GM23338 (cell line): ENCODE results near the gene AP5Z1. TPM values are rescaled to one million over a fixed set of nuclear protein-coding genes. Genes with fewer than 3 reads are reported as not detected.

Source experiments
- ATAC-seq: fragments of 200-7000 bp; cut with Tn5 transposase; 3 replicates; pipeline ENCODE4 v1.9.1; 2020
- DNase-seq: peaks from one replicate; pipeline ENCODE4 v3.0.0-alpha.2; 2015; ENCODE audit warnings: low spot score
- H2AFZ ChIP-seq: fragments of 200-600 bp; sonication (generic); 2 replicates; pipeline ENCODE4 v1.8.0; 2016; ENCODE audit warnings: antibody characterized with exemption, mild to moderate bottlenecking, moderate library complexity
- H3F3A ChIP-seq: fragments of 200-600 bp; sonication (generic); replicated peaks from 2 replicates; pipeline ENCODE4 v1.8.0; 2017; ENCODE audit warnings: antibody characterized with exemption, mixed run types, low read depth
- H3K27ac ChIP-seq: fragments of 200-600 bp; sonication (generic); 2 replicates; pipeline ENCODE4 v1.6.1; 2016; ENCODE audit warnings: low read depth
- H3K27me3 ChIP-seq: fragments of 200-600 bp; sonication (generic); 2 replicates; pipeline ENCODE4 v1.8.0; 2016; ENCODE audit warnings: mild to moderate bottlenecking, mixed run types, moderate library complexity; ENCODE audit not compliant: insufficient read depth
- H3K36me3 ChIP-seq: fragments of 200-600 bp; sonication (generic); 2 replicates; pipeline ENCODE4 v1.8.0; 2016; ENCODE audit warnings: mild to moderate bottlenecking; ENCODE audit not compliant: insufficient read depth
- H3K4me1 ChIP-seq: fragments of 200-600 bp; sonication (generic); 2 replicates; pipeline ENCODE4 v1.8.0; 2016; ENCODE audit warnings: mild to moderate bottlenecking, moderate library complexity; ENCODE audit not compliant: insufficient read depth
- H3K4me2 ChIP-seq: fragments of 200-600 bp; sonication (generic); 2 replicates; pipeline ENCODE4 v1.7.1; 2017; ENCODE audit warnings: mixed run types
- H3K4me3 ChIP-seq: fragments of 200-600 bp; sonication (generic); 2 replicates; pipeline ENCODE4 v1.6.1; 2016; ENCODE audit warnings: mixed run types
- H3K79me2 ChIP-seq: fragments of 200-600 bp; sonication (generic); replicated peaks from 2 replicates; pipeline ENCODE4 v1.8.0; 2017; ENCODE audit warnings: mild to moderate bottlenecking; ENCODE audit not compliant: insufficient read depth
- H3K9me2 ChIP-seq: fragments of 200-600 bp; sonication (generic); 2 replicates; pipeline ENCODE4 v1.8.0; 2017; ENCODE audit not compliant: insufficient read depth
- H4K20me1 ChIP-seq: fragments of 200-600 bp; sonication (generic); replicated peaks from 2 replicates; pipeline ENCODE4 v1.8.0; 2017; ENCODE audit warnings: mild to moderate bottlenecking; ENCODE audit not compliant: insufficient read depth
- H3K27ac Mint-ChIP-seq: 2 replicates; pipeline ENCODE4 v1.8.0; 2020; ENCODE audit warnings: inconsistent platforms, mild to moderate bottlenecking, moderate library complexity, mixed read lengths
- H3K27me3 Mint-ChIP-seq: 3 replicates; pipeline ENCODE4 v1.8.0; 2022; ENCODE audit warnings: low read depth, mild to moderate bottlenecking, moderate library complexity, mixed read lengths, inconsistent platforms; ENCODE audit not compliant: insufficient read depth, poor library complexity
- H3K36me3 Mint-ChIP-seq: 3 replicates; pipeline ENCODE4 v1.8.0; 2021; ENCODE audit warnings: low read depth, mild to moderate bottlenecking, inconsistent platforms, moderate library complexity, mixed read lengths
- H3K4me1 Mint-ChIP-seq: 3 replicates; pipeline ENCODE4 v1.8.0; 2020; ENCODE audit warnings: mild to moderate bottlenecking, inconsistent platforms, mixed read lengths
- H3K4me3 Mint-ChIP-seq: 3 replicates; pipeline ENCODE4 v1.8.0; 2021; ENCODE audit warnings: moderate library complexity, mild to moderate bottlenecking, inconsistent platforms, mixed read lengths
- H3K9me3 Mint-ChIP-seq: 3 replicates; pipeline ENCODE4 v1.8.0; 2020; ENCODE audit warnings: moderate library complexity, mild to moderate bottlenecking, inconsistent platforms, mixed read lengths
- EZH2 ChIP-seq: fragments of 200-600 bp; sonication (generic); IDR thresholded peaks from one replicate; pipeline ENCODE4 v1.8.0; 2017; ENCODE audit warnings: antibody characterized with exemption, mild to moderate bottlenecking, low read depth; ENCODE audit not compliant: unreplicated experiment
- NANOG ChIP-seq: IDR thresholded peaks from 2 replicates; pipeline ENCODE4 v1.6.1; 2016; ENCODE audit warnings: antibody characterized with exemption, borderline replicate concordance
- POLR2AphosphoS5 ChIP-seq: IDR thresholded peaks from 2 replicates; pipeline ENCODE4 v1.6.1; 2016; ENCODE audit warnings: antibody characterized with exemption, low read depth
- REST ChIP-seq: IDR thresholded peaks from one replicate; pipeline ENCODE4 v1.6.1; 2018; ENCODE audit warnings: antibody characterized with exemption; ENCODE audit not compliant: unreplicated experiment
- STAT1 ChIP-seq: IDR thresholded peaks from one replicate; pipeline ENCODE4 v1.6.1; 2016; ENCODE audit warnings: antibody characterized with exemption; ENCODE audit not compliant: unreplicated experiment
- polyA plus RNA-seq: library from polyadenylated mRNA; unstranded; fragments of >200 nt; fragmentation: Nextera tagmentation; extraction: Ambion mirVana; gene quantifications from 2 replicates; pipeline ENCODE4 v1.2.1, GENCODE V29; 2016
- total RNA-seq: library from RNA; depleted of rRNA; stranded (reverse); fragments of >200 nt; shearing (Covaris generic); gene quantifications from 2 replicates; pipeline ENCODE4 v1.2.3, GENCODE V29; 2014
- TF ChIP-seq, protein P1 (sequence below): IDR thresholded peaks from 2 replicates; pipeline ENCODE4 v1.6.1; 2016; ENCODE audit warnings: antibody characterized with exemption

AP5Z1 gene
- total and polyA plus RNA-seq, 2 experiments from 2014 or later: 16.3 to 31.2 TPM

- Mint-ChIP-seq H3K4me1 (peaks cover 26% of the 10 kb centered on the region), H3K27me3 (peaks cover 39% of the 10 kb centered on the region), H3K4me3 (peak overlapping the region; percentile 67), H3K9me3 (no peaks in the 10 kb centered on the region), H3K36me3 (peaks cover 31% of the 10 kb centered on the region), H3K27ac (peak overlapping the region; percentile 65)
- Histone ChIP-seq H3F3A (peaks cover 6% of the 10 kb centered on the region; the same call in 1 of the 2 replicates), H3K9me2 (no peaks in the 10 kb centered on the region), H3K4me1 (peaks cover 15% of the 10 kb centered on the region), H3K36me3 (no peaks in the 10 kb centered on the region), H3K27me3 (peaks cover 34% of the 10 kb centered on the region), H3K4me3 (peak overlapping the region; percentile 46), H2AFZ (no peak overlapping the region), H3K27ac (peak overlapping the region; percentile 4; the same call in 1 of the 2 replicates), H3K79me2 (0 out of 2 replicates have a peak, but pooled peaks cover 10% of the 10 kb centered on the region), H3K4me2 (peak overlapping the region; percentile 80), H4K20me1 (peaks cover 23% of the 10 kb centered on the region)
- DNase-seq: peak; percentile 96
- TF ChIP-seq, protein P1, sequence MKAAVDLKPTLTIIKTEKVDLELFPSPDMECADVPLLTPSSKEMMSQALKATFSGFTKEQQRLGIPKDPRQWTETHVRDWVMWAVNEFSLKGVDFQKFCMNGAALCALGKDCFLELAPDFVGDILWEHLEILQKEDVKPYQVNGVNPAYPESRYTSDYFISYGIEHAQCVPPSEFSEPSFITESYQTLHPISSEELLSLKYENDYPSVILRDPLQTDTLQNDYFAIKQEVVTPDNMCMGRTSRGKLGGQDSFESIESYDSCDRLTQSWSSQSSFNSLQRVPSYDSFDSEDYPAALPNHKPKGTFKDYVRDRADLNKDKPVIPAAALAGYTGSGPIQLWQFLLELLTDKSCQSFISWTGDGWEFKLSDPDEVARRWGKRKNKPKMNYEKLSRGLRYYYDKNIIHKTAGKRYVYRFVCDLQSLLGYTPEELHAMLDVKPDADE: 0 out of 2 replicates have a peak, but pooled peaks have one; percentile 29
- TF ChIP-seq REST (no peak), STAT1 (no peak)
- peak; percentile 93 for ATAC-seq
Measured at GRCh38 chr7:4744391-4745264, 30.8 kb upstream of the AP5Z1 start.

- Mint-ChIP-seq H3K9me3 (no peaks in the 10 kb centered on the region), H3K27me3 (peaks cover 39% of the 10 kb centered on the region), H3K4me1 (peaks cover 24% of the 10 kb centered on the region), H3K27ac (peak overlapping the region; percentile 80; the same call in 1 of the 2 replicates), H3K36me3 (peaks cover 31% of the 10 kb centered on the region), H3K4me3 (peak overlapping the region; percentile 67)
- ATAC-seq: no peak
- no peaks in the 10 kb centered on the region for H3K36me3 ChIP-seq
- no peak for TF ChIP-seq NANOG
- no peak for TF ChIP-seq EZH2
- TF ChIP-seq POLR2AphosphoS5: no peak
- no peak overlapping the region for H2AFZ ChIP-seq
- H4K20me1 ChIP-seq: peaks cover 23% of the 10 kb centered on the region
- H3K4me1 ChIP-seq: peaks cover 15% of the 10 kb centered on the region
- H3F3A ChIP-seq: peaks cover 6% of the 10 kb centered on the region; the same call in 1 of the 2 replicates
- no peaks in the 10 kb centered on the region for H3K9me2 ChIP-seq
- peaks cover 34% of the 10 kb centered on the region for H3K27me3 ChIP-seq
- 0 out of 2 replicates have a peak overlapping the region, but pooled peaks have one; percentile 4 for H3K27ac ChIP-seq
- DNase-seq: no peak
- H3K4me3 ChIP-seq: peak overlapping the region; percentile 46
- 0 out of 2 replicates have a peak, but pooled peaks cover 10% of the 10 kb centered on the region for H3K79me2 ChIP-seq
- peak overlapping the region; percentile 80 for H3K4me2 ChIP-seq
Measured at GRCh38 chr7:4745265-4745919, 30.0 kb upstream of the AP5Z1 start.
